NCI-H774 (cell line): Measurements from ENCODE around the gene KPNA1.

Experiments used
- DNase-seq: peaks from one replicate; lab custom pipeline; 2025; lab: John Stamatoyannopoulos, UW

The KPNA1 gene

GRCh38 chr3:122382888-122383666 is 131.7 kb downstream of the KPNA1 start, which contains the start of gene MIX23:
Gene MIX23 (minus strand): TSS chr3:122383231. CDS start chr3:122383224, 7 bp downstream.
- peak; percentile 76 for DNase-seq

DNA sequence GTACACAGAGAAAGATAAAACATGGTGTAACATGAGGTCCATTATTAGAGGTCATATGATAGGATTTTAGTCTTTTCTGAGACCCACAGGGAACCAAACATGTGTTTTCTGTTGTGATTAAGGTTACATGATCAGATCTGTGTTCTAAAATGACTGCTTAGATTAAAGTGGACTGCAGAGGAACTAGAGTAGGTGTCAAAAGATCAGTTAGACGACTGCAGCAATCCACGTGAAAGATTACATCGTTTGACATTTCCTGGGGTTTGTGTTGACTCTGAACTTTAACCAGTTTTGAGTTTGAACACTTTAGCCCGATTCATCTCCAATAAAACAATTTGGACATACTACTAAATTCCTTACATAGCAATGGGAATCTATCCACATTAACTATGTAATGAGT is 136.8 kb downstream of the KPNA1 start:
- no peak for DNase-seq

DNA sequence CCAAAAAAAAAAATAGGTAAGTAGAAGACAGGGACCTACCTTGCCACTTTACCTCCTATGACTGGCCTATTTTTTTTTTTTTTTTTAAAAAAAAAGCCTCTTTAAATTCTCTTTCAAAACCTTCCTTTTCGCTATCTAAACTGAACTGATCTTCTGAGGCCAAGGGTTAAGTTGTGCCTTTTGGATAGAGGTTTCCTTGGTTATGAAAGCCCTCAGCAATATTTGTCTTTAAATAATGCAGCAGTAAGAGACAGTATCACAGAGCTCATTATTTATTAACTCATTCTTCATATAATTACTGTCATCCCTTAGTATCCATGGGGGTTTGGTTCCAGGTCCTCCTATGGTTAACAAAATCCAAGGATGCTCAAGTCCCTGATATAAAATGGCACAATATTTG is 140.7 kb downstream of the KPNA1 start:
- no peak for DNase-seq
